HG03571 (cell line): ENCODE data around the gene OSGIN1.

Source experiments
- ATAC-seq: cut with Tn5 transposase; IDR thresholded peaks from one replicate; pipeline ENCODE4 v1.9.1; 2021; ENCODE audit not compliant: unreplicated experiment

Gene OSGIN1

DNA sequence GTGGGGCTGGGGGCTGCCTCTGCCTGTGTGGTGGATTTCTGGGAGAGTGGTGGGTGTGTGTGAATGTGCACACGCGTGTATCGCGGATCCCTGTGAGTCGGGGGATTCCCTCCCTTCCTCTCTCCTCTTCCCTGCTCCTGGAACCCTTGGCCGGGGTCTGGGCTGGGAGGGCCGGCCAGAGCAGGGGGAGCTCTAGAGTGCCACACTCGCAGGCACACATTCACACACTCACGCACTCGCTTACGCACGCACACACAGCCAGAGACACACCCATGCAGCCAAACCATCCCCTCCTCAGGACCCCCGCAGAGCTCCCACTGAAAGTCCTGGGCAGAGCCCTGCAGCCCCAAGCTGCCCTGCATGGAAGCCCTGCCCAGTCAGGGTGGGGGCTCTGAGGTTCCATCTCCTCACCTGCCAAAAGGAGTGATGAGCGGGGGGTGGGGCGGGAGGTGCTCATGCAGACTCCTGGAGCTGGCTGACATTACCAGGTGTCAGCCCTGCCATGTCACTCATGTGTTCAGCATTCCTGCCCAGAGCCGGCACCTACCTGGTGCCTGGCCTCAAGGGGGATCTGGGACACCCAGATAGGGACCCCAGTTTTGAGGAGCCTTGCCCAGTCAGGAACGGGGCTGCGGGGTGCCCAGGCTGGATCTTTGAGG lies 16.9 kb downstream of the OSGIN1 start:
- no peak for ATAC-seq

DNA sequence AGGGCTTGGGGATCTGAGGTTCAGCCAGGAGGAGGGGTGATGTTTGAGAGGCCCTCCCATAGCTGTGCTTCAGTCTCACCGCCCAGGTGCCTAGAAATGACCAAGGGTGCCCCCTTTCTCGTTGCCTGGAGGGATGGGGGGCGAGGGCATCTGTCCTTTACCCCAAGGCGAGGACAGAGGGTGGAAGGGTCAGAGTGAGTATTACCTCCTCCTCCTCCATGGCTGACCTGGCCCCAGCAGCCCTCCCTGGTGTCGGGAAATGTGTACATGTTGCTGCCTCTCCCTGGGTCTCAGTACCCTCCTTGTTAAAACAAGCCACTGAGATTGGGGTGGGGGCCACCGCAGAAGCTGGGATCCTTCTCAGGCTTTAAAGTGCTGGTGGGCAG lies 17.4 kb downstream of the OSGIN1 start:
- no peak for ATAC-seq

DNA sequence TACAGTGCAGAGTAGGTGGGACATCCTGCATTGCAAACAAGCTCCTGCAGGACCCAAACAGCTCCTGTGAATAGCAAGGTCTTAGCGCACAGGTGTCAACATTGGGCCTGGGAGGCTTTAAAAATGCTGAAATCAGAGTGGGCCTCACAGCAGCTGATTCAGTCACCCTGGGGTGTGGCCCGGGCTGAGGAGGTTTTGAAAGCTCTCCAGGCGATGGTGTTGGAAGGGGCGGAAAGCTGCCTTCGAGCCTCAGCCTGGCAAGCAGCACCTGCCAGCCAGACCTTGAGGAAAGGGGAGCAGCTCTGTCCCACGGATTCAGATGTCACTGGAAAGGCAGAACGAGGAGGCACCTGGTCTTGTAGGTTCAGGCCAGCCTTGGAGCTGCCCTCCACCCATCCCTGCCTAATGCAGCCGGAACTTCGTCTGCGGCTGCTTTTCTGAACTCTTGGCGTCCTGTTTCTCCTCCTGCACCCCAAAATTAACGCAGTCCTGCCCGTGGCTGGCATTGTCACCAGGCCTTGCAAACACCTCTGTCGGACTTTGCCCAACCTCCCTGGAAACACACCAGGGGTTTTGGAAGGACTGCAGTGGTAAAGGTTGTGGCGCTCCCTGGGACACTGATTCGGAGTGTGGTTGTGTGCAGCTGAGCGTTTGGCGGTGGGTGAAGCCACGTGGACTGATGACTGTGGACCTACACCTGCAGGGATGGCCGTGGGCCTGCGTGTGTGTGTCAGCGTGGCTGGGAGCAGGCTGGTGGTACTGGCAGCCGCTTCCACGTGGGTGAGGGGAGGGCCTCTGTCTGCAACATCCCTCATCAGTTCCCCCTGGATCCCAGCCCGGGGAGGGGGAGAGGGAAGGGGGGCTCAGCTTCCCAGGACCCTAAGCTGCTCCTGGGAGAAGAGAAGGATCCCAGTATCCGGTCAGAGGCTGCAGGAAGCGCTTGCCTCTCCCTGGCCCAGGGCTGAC lies 18.4 kb downstream of the OSGIN1 start:
- ATAC-seq: no peak

DNA sequence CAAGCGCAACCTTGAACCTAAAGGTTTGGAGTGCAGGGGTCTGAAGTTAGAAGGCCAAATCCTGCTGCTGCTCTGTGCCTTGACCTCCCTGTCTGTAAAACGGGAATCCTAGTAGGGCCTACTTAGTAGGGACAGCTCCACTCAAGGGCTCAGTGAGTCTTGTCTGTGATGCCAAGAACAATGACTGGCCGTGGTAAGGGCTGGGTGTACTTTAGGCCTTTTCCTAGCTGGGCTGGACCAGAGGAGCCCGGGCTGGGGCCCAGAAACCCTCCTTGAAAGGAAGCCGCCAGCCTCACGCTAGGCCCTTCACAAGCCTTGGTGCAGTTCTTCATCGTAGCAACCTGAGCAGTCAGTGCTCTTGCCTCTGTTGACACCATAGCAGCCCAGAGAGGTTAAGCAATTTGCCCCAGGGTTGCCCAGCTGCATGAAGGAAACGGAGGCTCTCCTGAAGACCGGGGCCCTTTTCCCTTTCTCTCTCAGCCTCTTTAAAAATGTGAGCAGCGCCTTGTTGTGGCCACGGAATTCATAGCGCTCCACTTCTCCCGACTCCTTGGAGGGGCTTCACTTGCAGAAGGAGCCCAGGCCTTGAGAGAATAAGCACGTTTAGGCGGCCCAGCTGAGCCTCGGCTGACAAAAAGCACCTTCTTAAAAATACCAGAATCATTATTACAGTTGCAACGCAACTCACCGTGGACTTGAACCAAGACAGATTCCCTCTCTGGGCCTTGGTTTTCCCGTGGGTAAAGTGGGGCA lies 19.4 kb downstream of the OSGIN1 start:
- no peak for ATAC-seq

DNA sequence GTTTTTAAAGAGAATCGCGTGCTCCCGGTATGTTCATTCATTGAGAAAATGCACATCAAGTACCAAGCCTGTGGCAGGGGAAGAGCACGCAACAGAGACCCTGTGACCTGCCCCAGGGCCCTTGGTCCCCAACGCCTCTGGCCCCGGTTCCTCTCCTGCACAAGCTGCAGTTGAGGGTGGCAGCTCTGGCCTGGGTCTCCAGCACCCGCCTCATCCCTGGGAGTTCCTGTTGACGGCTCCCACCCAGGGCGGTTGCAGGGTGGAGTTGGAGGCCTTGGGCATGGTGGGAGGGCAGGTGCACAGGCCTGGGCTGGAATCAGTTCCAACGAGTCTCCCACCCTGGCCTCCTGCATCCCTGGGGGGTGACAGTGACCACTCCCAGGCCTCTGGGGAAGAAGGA lies 20.0 kb downstream of the OSGIN1 start:
- no peak for ATAC-seq

DNA sequence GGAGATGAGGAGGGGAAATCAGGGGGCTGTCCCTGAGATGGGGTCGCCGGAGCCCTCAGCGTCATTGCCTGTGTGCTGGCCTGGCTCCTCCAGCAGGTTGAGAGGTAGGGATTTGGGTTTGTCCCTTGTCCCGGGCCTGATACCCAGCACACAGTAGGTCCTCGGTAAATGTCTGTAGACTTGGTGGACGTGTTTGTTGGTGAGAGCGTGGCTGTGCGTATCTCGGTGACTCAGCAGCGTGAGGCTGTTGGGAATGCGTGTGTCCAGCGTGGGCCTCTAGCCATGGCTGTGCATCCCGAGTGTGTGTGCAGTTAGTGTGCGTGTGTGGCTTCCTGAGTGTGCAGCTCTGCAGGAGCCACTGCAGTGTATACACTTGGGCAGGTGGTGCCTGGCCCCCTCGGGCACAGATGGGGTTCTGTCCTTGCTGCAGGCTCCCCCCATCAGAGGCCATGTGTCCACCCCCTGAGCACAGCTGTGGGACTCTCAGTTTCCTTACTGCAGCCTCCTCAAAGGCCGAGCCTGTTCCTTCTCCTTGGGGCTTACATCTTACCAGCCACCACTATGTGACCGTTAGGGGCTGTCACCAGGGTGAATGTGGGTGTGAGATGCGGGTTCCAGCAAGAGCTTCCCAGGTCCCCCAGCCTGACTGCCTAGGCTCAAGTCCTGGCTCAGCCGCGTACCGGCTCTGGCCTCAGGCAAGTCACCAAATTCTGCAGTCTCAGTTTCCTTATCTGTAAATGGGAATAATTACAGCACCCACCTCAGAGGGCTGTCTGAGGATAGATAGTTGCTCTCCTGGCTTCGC lies 20.7 kb downstream of the OSGIN1 start:
- no peak for ATAC-seq

DNA sequence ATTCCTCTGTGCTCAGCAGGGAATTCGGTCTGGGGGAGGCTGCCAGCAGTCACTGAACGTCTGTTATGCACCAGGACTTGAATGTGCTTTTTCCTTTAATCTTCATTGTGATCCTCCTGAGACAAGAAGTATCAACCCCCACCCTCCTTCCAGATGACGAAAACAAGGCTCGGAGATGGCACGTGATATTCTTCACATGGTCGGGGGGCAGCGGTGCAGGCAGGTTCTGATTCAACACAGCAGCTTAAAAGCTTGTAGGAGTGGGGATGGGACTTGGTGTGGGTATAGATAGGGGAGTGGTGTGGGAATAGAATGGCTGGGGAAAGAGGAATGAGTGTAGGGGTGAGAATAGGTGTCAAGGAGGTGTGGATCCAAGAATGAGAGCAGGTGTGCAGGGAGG lies 21.4 kb downstream of the OSGIN1 start:
- ATAC-seq: no peak

DNA sequence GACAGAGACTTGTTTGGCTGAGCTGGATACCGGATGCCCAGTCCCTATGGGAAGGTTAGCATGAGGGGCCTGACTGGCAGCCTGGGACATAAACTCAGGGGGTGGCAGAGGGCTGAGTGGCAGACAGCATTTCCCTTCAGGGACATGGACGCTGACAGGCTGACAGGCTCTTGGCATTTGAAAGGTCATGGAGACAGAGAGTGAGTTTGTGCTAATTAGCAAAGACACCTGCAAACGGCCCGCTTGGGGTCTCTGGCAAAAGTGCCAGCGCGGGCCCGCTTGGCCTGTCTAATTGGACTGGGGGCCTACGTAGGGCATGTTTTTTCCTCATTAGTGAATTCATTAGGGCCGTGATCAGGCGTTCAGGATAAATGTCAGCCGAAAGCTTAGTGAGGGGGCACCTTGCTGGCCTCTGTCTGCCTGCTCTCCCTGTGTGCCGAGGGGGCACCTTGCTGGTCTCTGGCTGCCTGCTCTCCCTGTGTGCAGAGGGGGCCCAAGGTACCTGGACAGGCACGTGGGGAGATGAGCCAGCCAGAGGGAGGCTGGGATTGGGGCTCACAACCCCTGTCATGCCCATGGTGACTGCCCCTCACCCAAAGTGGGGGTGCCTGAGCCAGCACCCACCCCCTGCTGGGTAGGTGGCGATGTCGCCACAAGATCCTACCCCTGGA lies 22.7 kb downstream of the OSGIN1 start:
- no peak for ATAC-seq

DNA sequence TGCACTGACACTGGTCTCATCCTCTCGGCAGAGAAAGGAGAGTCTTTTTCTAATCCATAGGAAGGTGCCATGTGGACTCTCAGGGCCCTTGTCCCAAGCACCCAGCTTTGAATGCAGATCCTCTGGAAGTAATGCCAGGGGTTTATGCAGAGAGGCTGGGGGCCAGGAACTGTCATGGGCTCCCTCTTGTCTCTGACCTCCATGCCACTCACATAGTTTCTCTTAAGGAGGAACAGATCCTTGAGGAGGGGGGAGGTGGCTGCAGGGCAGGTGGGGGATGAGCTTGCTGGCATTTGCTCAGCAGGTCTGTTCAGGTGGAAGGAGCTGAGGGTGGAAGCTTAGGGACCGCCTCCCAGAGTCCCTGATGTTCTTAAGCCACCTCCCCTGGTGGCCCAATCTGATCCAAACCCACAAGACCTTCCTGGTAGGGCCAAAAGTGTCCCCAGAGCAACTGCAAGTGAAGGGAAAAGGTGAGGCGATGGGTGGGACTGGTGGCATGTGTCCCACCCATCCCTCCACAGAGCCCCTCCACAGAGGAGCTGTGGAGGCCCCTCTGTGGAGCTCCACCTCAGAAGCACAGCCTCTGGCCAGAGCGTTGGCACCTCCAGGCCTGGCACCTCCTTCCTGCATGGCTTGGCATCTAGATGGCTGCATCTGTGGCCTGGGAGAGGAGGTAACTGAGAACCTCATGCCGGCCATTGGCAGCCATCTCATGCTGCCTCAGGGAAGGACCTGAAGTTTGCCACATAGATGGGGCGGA lies 24.2 kb downstream of the OSGIN1 start:
- ATAC-seq: no peak

DNA sequence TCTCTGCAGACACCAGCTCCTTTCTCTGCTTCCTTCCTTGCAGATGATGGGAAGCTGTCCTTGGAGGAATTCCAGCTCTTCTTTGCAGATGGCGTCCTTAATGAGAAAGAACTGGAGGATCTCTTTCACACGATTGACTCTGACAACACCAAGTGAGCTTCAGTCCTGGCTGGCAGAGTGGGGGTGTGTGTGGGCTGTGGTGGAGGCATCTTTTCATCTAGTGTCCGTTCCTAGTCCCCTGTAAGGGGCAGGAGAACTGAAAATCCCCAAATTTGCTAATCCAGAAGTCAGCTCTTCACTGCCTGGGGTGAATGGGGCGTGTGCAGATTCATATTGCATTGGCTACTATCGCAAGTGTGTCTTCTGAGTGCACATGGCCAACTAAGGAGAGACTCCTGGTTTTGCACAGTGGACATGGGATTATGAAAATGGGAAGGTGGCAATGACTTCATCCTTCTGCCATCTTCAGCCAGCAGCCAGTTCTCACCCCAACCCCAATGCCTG lies 25.4 kb downstream of the OSGIN1 start:
- ATAC-seq: no peak

DNA sequence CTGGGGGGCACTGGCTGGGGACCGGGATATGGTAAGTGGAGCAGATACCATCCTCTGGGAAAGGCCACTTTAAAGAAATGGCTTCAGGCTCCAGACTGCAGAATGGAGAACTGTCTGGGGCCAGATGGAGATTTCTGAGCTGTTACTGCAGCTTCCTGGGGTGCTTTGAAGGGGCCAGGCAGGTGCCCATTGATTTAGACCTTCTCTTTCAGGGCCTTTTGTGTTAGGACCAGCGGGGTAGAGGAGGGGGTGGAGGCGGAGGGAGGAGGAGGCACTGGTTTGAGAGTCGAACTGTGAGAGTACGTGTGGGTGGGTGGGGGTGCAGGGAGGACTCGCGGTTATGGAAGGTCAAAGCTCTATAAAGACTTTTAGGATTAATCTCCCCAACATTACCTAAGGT lies 26.4 kb downstream of the OSGIN1 start:
- ATAC-seq: no peak

DNA sequence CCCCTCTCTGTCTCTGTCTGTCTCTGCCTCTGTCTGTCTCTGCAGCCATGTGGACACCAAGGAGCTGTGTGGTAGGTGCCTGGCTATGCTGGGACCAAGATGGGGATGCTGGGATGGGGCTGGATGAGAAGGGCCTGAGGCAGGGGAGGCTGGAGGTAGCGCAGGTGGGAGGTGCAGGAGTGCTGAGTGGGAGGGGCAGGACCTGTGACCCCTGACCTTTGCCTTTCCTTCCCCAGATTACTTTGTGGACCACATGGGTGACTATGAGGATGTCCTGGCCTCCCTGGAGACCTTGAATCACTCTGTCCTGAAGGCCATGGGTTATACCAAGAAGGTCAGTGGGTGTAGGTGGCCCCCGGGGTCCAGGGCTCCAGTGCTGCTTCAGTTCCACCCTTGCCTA lies 27.8 kb downstream of the OSGIN1 start:
- ATAC-seq: no peak

DNA sequence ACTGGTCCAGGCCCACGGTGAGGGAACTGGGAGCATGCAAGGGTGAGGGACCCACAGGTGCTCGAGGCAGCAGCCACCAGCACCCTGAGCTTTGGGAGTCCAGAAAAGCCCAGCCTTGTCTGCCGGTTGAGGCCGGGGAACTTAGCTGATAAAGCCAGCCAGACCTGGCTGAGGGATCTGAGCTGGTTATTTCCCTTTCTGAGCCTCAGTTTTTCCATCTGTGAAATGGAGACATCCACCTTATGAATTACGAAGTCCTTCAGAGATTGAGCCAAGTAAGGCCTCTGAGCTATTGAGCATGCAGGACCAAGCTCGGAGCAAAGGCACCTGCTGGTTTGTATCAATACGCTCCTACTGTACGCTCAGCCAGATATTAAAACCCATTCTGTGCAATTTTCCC lies 28.8 kb downstream of the OSGIN1 start:
- no peak for ATAC-seq

DNA sequence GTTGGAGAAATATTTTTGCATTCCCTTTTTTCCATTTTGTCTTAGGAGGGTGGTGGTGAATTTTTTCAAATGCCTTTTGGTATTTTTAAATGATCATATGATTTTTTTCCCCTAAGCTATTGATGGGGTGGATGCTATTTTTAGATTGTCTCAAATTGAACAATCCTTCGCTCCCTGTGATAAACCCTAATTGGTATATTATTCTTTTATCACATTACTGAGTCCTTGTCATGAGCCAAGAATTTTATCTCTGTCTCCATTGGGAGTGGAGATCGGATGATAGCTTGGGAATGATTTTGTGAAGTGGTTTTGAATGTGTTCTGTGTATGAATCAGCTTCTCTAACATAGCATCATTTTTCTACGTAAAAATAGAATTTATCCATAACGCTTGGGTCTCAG lies 30.5 kb downstream of the OSGIN1 start:
- no peak for ATAC-seq

DNA sequence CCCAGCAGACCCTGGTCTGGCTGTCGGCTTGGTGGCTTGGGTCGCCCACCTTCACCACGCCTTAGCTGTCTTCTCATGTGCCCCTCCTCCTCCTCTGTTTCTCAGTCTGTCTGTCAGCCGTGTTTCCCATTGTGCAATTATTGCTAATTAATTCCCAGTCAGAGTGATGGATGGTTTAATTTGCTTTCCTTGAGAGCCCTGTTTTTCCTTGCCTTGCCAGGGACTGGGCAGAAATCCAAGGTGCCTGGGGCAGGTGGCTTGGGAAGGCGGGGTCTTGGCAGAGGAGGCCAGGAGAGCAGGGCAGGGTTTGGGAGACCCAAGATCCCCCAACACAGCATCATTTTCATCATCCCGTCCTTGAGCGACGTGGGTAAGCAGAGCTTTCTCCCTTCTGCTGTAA lies 36.3 kb downstream of the OSGIN1 start:
- ATAC-seq: no peak

DNA sequence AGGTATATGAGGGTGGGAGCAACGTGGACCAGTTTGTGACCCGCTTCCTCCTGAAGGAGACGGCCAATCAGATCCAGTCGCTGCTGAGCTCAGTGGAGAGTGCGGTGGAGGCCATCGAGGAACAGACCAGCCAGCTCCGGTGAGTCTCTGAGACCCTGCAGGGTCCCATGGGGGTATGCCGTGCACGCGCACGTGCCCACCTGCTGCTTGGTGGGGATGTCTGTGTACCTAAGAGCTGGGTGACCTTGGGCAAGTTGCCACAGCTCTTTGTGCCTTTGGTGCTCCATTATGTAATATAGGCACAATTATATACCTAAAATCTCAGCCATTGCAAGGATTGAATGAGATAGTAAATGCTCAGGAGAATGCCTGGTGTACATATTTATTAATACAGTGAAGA lies 37.5 kb downstream of the OSGIN1 start:
- no peak for ATAC-seq

DNA sequence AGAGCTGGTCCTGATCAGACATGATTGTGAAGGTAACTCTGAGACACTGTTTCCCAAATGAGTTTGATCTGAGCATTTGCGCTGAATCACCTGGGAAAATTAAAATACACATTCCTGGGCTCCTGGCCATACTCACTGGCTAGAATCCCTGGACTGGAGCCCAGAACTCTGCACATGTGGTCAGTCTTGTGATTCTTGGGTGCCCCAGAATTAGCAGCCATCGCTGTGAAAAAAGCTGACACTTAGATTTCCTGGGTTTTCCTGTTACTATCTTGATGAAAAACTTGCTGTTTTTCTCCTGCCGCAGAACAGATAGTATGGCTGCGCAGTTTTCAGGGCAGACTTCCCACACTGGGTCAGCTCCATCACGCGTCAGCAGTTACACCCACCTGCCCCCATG lies 39.6 kb downstream of the OSGIN1 start:
- ATAC-seq: no peak

DNA sequence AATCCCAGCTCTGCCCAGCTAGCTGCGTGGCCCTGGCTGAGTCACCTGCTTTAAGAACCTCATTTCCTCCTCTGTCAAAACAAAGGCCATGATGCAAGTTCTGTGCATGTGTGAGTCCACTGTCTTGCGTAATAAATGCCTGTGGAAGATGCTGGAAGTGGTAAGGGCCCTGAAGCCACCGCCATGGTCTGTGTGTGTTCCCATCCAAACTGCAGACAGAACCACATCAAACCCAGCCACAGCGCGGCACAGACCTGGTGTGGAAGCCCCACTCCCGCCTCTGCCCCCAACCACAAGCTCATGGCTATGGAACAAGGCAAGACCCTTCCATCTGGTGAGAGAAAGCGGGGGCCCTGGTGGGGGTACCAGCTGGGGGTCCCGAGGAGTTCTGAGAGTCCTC lies 41.0 kb downstream of the OSGIN1 start:
- no peak for ATAC-seq

DNA sequence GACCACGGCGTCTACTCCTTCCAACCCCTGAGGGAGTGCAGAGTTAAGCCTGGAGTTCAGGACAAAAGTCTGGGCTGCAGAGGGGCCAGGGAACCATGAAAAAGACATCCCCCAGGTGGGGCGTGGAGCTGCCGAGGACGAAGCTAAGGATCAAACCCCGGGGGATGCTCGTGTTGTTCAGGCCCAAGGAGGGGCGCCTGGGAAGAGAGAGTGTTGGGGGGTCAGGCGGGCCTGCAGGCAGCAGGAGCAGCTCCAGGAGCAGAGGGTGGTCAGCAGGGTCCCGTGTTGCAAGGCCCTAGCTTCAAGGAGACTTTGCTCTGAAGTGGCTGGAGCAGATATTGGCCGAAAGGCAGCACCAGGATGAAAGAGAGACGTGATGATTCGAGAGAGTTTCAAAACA lies 41.7 kb downstream of the OSGIN1 start:
- no peak for ATAC-seq
